IMR-90 (cell line): ENCODE results near the gene ZNF521.

Experiments
- BHLHE40 ChIP-seq: fragments of 150-350 bp; IDR thresholded peaks from 2 replicates; pipeline ENCODE4 v1.6.1; 2016; ENCODE audit warnings: mild to moderate bottlenecking, low read depth, low read length
- CEBPB ChIP-seq: IDR thresholded peaks from 2 replicates; pipeline ENCODE4 v1.6.1; 2012; ENCODE audit warnings: low read depth, low read length, improper control_type of control experiment
- CTCF ChIP-seq: conservative IDR thresholded peaks from 2 replicates; pipeline ENCODE4 v1.5.1; 2012; ENCODE audit warnings: mild to moderate bottlenecking, low read depth, low read length, improper control_type of control experiment
- FOS ChIP-seq: fragments of 150-350 bp; IDR thresholded peaks from 2 replicates; pipeline ENCODE4 v1.6.1; 2016; ENCODE audit warnings: low read depth, low read length
- MAFK ChIP-seq: IDR thresholded peaks from 2 replicates; pipeline ENCODE4 v1.6.1; 2012; ENCODE audit warnings: low read depth, low read length, improper control_type of control experiment
- MXI1 ChIP-seq: IDR thresholded peaks from 2 replicates; pipeline ENCODE4 v1.6.1; 2012; ENCODE audit warnings: low read depth, mild to moderate bottlenecking, low read length, moderate library complexity, borderline replicate concordance
- POLR2A ChIP-seq: IDR thresholded peaks from 2 replicates; pipeline ENCODE4 v1.6.1; 2012; ENCODE audit warnings: mild to moderate bottlenecking, low read depth, low read length
- RAD21 ChIP-seq: IDR thresholded peaks from 2 replicates; pipeline ENCODE4 v1.6.1; 2012; ENCODE audit warnings: low read length, improper control_type of control experiment
- RCOR1 ChIP-seq: IDR thresholded peaks from 2 replicates; pipeline ENCODE4 v1.6.1; 2012; ENCODE audit warnings: mild to moderate bottlenecking, low read length, improper control_type of control experiment; ENCODE audit not compliant: insufficient replicate concordance
- RFX5 ChIP-seq: IDR thresholded peaks from 2 replicates; pipeline ENCODE4 v1.8.0; 2012; ENCODE audit warnings: low read depth, mild to moderate bottlenecking, low read length, moderate library complexity
- SMC3 ChIP-seq: fragments of 150-350 bp; IDR thresholded peaks from 2 replicates; pipeline ENCODE4 v1.6.1; 2016; ENCODE audit warnings: low read depth, mild to moderate bottlenecking, antibody characterized with exemption, low read length, moderate library complexity

DNA sequence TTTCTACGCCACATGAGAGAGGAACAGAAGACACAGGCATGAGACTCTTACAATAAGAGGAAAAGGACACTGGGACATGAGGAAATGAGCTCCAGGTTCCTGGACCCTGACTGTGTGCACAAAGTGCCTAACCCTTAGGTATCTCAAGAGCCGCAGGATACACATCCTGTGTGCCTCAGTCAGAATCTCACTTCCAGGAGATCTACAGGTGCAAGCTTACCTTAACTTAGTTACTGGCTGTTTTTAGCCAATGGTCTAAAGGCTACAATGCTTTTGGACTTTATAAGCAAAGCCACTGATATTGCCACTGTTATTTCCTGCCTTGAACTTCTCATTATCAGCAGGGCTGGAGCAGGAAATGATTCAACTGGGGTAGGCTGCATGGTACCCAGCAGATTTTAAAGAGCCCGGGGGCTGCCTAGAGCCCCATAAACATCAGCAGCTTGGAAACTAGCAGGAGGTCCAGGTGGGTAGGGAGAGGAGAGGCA, 254.4 kb downstream of the ZNF521 start:
- TF ChIP-seq CTCF (no peak), MAFK (no peak), BHLHE40 (no peak), POLR2A (no peak), SMC3 (no peak), MXI1 (no peak), RAD21 (no peak), RFX5 (no peak), CEBPB (no peak), RCOR1 (no peak), FOS (no peak)
